CD4-positive, alpha-beta T cell (primary cell): ENCODE data around the gene ASIC4. TPM values are rescaled to one million over a fixed set of nuclear protein-coding genes. Genes with fewer than 3 reads are reported as not detected.

Experiments
- ATAC-seq: fragments of 200-7000 bp; cut with Tn5 transposase; one replicate; pipeline ENCODE4 v1.10.0; 2022; ENCODE audit warnings: mild to moderate bottlenecking; ENCODE audit not compliant: poor library complexity
- CTCF ChIA-PET: fragments of 350-600 bp; sonication (Branson Sonifier 250); formaldehyde crosslinking; loops from one replicate; lab custom pipeline; 2021; ENCODE audit warnings: antibody characterized with exemption, inconsistent platforms; lab: Charles Lee
- POLR2A ChIA-PET: fragments of 350-600 bp; sonication (Branson Sonifier 250); formaldehyde crosslinking; loops from one replicate; lab custom pipeline; 2021; ENCODE audit warnings: antibody characterized with exemption, inconsistent platforms; lab: Charles Lee
- DNase-seq, 14 experiments: peaks; one replicate each; pipeline ENCODE4 v3.0.0-alpha.2; 2013 to 2020; ENCODE audit warnings: mixed read lengths in 2 of 14
- H3K27ac ChIP-seq, 2 donors: one replicate each; pipeline versions ENCODE4 v1.5.1 to v1.7.0; 2013; ENCODE audit warnings: low read length in 2 of 2, low read depth in 1 of 2, mild to moderate bottlenecking in 1 of 2
- H3K27me3 ChIP-seq, 2 experiments: 1 replicate in 1 of 2; 2 replicates in 1 of 2; pipeline versions ENCODE4 v1.6.1 to v1.7.0; 2013; ENCODE audit warnings: low read length in 2 of 2, control low read depth in 1 of 2, mild to moderate bottlenecking in 1 of 2, moderate library complexity in 1 of 2; ENCODE audit not compliant: insufficient read depth in 2 of 2, control insufficient read depth in 1 of 2
- H3K36me3 ChIP-seq: one replicate; pipeline ENCODE4 v1.6.1; 2013; ENCODE audit warnings: low read length, control low read depth; ENCODE audit not compliant: insufficient read depth
- H3K4me1 ChIP-seq: one replicate; pipeline ENCODE4 v1.6.1; 2013; ENCODE audit warnings: low read length, control low read depth; ENCODE audit not compliant: insufficient read depth
- H3K4me3 ChIP-seq: one replicate; pipeline ENCODE4 v1.5.1; 2013; ENCODE audit warnings: mild to moderate bottlenecking, low read length, moderate library complexity
- H3K9me3 ChIP-seq, 2 experiments: 1 replicate in 1 of 2; 2 replicates in 1 of 2; pipeline versions ENCODE4 v1.6.1 to v1.7.0; 2013; ENCODE audit warnings: low read length in 2 of 2, mild to moderate bottlenecking in 2 of 2, control low read depth in 1 of 2, moderate library complexity in 1 of 2; ENCODE audit not compliant: control insufficient read depth in 1 of 2, insufficient read depth in 1 of 2
- H3K27ac Mint-ChIP-seq: one replicate; pipeline ENCODE4 v1.8.0; 2020; ENCODE audit warnings: mixed read lengths
- H3K27me3 Mint-ChIP-seq: one replicate; pipeline ENCODE4 v1.8.0; 2021; ENCODE audit warnings: mixed read lengths
- H3K36me3 Mint-ChIP-seq: one replicate; pipeline ENCODE4 v1.8.0; 2021; ENCODE audit warnings: low read depth, mixed read lengths
- H3K4me1 Mint-ChIP-seq: one replicate; pipeline ENCODE4 v1.8.0; 2021; ENCODE audit warnings: low read depth, mixed read lengths
- H3K4me3 Mint-ChIP-seq: one replicate; pipeline ENCODE4 v1.8.0; 2020; ENCODE audit warnings: mild to moderate bottlenecking, mixed read lengths
- H3K9me3 Mint-ChIP-seq: one replicate; pipeline ENCODE4 v1.8.0; 2020; ENCODE audit warnings: mixed read lengths
- intact Hi-C, 2 experiments: fragments of 100-400 bp; cut with DNase I in 1 of 2; cut with micrococcal nuclease in 1 of 2; formaldehyde crosslinking; loops; one replicate each; pipeline versions ENCODE4 v1.15.1 to v1.9.0; 2023 to 2025; cut with DNase I, micrococcal nuclease
- total RNA-seq, 174 experiments: library from RNA in 2 of 174; stranded (reverse) in 2 of 174; gene quantifications; one replicate each; pipeline ENCODE4 v1.2.3 and lab custom pipeline; 2021 to 2026
- TF ChIP-seq, protein P1 (sequence below): fragments of 200-600 bp; IDR thresholded peaks from one replicate; pipeline ENCODE4 v1.8.0; 2022; ENCODE audit warnings: antibody characterized with exemption, mild to moderate bottlenecking

ASIC4 gene
- total RNA-seq, 2 experiments from 2014 or later: 0.08 to 0.17 TPM

DNA sequence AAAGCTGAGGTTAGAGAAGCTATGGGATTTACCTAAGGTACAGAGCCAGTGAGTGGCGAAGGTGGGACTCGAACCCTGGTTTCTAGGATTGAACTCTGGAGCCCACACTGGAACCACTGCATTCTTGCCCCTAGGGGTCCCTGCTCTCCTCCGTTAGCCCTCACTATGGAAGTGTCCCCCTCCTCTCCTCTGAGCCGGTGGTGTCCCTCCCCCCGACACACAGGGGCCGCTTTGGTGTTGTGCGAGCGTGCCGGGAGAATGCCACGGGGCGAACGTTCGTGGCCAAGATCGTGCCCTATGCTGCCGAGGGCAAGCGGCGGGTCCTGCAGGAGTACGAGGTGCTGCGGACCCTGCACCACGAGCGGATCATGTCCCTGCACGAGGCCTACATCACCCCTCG, 24.1 kb upstream of the ASIC4 start:
- no peak for DNase-seq
- POLR2A ChIA-PET: no interaction called here
- no peak overlapping the region for H3K27ac Mint-ChIP-seq
- H3K4me1 ChIP-seq: no peaks in the 10 kb centered on the region
- intact Hi-C loops: no loop called here
- peaks cover 5% of the 10 kb centered on the region for H3K4me1 Mint-ChIP-seq
- no peaks in the 10 kb centered on the region for H3K9me3 Mint-ChIP-seq
- peaks cover 75% of the 10 kb centered on the region for H3K27me3 Mint-ChIP-seq
- H3K27ac ChIP-seq: no peak overlapping the region
- TF ChIP-seq, protein P1, sequence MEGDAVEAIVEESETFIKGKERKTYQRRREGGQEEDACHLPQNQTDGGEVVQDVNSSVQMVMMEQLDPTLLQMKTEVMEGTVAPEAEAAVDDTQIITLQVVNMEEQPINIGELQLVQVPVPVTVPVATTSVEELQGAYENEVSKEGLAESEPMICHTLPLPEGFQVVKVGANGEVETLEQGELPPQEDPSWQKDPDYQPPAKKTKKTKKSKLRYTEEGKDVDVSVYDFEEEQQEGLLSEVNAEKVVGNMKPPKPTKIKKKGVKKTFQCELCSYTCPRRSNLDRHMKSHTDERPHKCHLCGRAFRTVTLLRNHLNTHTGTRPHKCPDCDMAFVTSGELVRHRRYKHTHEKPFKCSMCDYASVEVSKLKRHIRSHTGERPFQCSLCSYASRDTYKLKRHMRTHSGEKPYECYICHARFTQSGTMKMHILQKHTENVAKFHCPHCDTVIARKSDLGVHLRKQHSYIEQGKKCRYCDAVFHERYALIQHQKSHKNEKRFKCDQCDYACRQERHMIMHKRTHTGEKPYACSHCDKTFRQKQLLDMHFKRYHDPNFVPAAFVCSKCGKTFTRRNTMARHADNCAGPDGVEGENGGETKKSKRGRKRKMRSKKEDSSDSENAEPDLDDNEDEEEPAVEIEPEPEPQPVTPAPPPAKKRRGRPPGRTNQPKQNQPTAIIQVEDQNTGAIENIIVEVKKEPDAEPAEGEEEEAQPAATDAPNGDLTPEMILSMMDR: no peak
- CTCF ChIA-PET: no interaction called here
- no peak for ATAC-seq
- no peak overlapping the region for H3K4me3 Mint-ChIP-seq
- H3K36me3 Mint-ChIP-seq: no peaks in the 10 kb centered on the region
- no peak overlapping the region for H3K4me3 ChIP-seq
- H3K27me3 ChIP-seq: peaks cover 54 to 61% of the 10 kb centered on the region in 2 experiments
- H3K9me3 ChIP-seq: peaks cover 0 to 6% of the 10 kb centered on the region in 2 experiments
- no peaks in the 10 kb centered on the region for H3K36me3 ChIP-seq

DNA sequence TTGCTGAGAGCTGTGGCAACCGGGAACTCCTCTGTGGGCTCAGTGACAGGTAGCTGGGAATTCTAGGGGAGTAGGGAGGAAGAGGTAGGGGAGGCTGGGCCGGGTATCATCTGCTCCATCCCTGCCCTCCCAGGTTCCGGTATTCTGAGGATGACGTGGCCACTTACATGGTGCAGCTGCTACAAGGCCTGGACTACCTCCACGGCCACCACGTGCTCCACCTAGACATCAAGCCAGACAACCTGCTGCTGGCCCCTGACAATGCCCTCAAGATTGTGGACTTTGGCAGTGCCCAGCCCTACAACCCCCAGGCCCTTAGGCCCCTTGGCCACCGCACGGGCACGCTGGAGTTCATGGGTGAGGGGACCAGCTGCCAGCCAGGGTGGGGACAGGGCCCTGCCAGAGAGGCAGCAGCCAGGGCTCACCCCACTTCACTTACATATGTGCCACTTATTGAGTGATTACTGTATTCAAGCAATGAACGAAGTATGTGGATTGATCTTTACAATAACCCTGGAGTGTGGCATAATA, 23.6 kb upstream of the ASIC4 start:
- TF ChIP-seq, protein P1: no peak
- H3K27ac ChIP-seq: no peak overlapping the region
- DNase-seq (no peak), ATAC-seq (no peak)
- Mint-ChIP-seq H3K4me3 (no peak overlapping the region), H3K27me3 (peaks cover 75% of the 10 kb centered on the region), H3K36me3 (no peaks in the 10 kb centered on the region), H3K4me1 (peaks cover under 1% of the 10 kb centered on the region), H3K9me3 (no peaks in the 10 kb centered on the region), H3K27ac (no peak overlapping the region)
- H3K27me3 ChIP-seq: peaks cover 54 to 60% of the 10 kb centered on the region in 2 experiments
- H3K36me3 ChIP-seq: no peaks in the 10 kb centered on the region
- POLR2A ChIA-PET: no interaction called here
- peaks cover 4% of the 10 kb centered on the region for H3K4me1 ChIP-seq
- no peak overlapping the region for H3K4me3 ChIP-seq
- H3K9me3 ChIP-seq: peaks cover 0 to 7% of the 10 kb centered on the region in 2 experiments
- CTCF ChIA-PET: interaction anchor here (0.9 kb wide), 1 partner anchor 19 kb away, joined by 4 read pairs; no protein-coding TSS in a partner anchor
- intact Hi-C loops: no loop called here

DNA sequence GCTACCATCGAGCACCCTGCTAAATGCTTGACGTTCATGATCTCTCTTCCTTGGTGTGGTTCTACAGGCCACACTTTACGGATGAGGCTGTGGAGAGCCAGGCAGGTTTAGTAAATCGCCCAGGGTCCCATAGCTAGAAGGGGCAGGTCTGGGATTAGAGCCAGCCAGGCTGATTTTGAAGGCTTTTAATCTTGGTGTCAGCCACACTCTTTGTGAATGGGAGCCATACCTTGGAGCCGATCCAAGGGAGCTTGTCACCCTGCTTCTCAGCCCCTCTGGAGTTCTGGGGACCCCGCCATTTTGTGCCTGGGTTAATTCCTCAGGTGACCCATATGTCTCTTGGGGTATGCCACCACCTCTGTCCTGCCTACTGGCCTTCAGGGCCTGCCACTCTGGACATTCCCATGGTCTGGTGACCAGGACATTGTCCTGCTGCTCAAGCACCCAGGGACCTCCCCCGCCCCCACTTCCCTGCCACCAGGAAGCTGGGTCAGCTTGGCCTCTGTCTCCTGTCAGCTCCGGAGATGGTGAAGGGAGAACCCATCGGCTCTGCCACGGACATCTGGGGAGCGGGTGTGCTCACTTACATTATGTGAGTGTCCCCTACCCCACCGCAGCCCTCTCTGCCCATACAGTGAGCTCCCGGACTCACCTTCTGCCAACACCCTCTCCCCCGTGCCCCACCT, 22.9 kb upstream of the ASIC4 start:
- Mint-ChIP-seq H3K9me3 (no peaks in the 10 kb centered on the region), H3K27me3 (peaks cover 75% of the 10 kb centered on the region), H3K4me3 (no peak overlapping the region), H3K4me1 (peaks cover 2% of the 10 kb centered on the region), H3K36me3 (no peaks in the 10 kb centered on the region), H3K27ac (no peak overlapping the region)
- no peak overlapping the region for H3K27ac ChIP-seq
- intact Hi-C loops: no loop called here
- TF ChIP-seq, protein P1: no peak
- ATAC-seq: no peak
- ChIA-PET CTCF (interaction anchor here (0.9 to 1.2 kb wide), 2 partner anchors 18 to 38 kb away, joined by 3 to 4 read pairs; no protein-coding TSS in a partner anchor), POLR2A (no interaction called here)
- H3K36me3 ChIP-seq: no peaks in the 10 kb centered on the region
- DNase-seq: no peak
- peaks cover 54 to 60% of the 10 kb centered on the region in 2 experiments for H3K27me3 ChIP-seq
- H3K4me1 ChIP-seq: peaks cover 9% of the 10 kb centered on the region
- H3K9me3 ChIP-seq: peaks cover 0 to 11% of the 10 kb centered on the region in 2 experiments
- H3K4me3 ChIP-seq: no peak overlapping the region
